Measurements from ENCODE around the gene ESR2.

DNA sequence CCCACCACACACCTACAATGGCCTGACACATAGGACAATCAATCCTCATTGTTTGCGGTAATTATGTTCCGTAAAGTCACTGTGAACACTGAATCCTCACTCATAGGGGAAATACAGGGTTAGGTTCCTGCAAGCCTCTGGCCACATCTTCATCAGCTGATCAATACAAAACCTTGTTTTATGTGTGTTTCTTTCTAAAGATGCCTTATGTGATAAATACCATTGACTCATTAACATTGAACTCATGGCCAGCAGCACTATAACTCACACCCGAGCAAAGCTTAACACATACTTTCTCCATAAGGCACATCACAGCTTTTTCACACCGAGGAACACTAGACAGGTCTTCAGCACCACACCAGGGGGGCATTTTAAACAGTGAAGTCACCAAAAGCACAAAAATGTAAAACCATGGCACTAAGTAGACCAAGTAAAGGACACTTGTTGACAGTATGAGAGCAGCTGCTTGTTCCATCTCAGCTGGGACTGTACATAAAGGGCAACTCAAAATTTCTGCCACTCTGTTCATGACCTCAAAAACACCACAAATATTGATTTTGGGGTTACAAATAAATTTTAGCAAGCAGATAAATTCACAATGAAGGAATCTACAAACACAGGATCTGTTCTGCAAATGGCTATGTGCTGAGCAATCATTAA is 60.5 kb downstream of the ESR2 start:
- TF ChIP-seq, protein P1, sequence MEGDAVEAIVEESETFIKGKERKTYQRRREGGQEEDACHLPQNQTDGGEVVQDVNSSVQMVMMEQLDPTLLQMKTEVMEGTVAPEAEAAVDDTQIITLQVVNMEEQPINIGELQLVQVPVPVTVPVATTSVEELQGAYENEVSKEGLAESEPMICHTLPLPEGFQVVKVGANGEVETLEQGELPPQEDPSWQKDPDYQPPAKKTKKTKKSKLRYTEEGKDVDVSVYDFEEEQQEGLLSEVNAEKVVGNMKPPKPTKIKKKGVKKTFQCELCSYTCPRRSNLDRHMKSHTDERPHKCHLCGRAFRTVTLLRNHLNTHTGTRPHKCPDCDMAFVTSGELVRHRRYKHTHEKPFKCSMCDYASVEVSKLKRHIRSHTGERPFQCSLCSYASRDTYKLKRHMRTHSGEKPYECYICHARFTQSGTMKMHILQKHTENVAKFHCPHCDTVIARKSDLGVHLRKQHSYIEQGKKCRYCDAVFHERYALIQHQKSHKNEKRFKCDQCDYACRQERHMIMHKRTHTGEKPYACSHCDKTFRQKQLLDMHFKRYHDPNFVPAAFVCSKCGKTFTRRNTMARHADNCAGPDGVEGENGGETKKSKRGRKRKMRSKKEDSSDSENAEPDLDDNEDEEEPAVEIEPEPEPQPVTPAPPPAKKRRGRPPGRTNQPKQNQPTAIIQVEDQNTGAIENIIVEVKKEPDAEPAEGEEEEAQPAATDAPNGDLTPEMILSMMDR (conservative IDR thresholded peaks at IDR 0.05 in 1 of 2, IDR thresholded peaks at IDR 0.05 in 1 of 2; ENCODE audit: extremely low read depth in 1 of 2, insufficient read depth in 1 of 2, low read depth in 1 of 2, low read length in 2 of 2): no peak
- no peak for TF ChIP-seq EZH2 (IDR thresholded peaks at IDR 0.05; ENCODE audit: borderline replicate concordance, low read length)

Measured in mammary epithelial cell (primary cell).